ENCODE measurements around the gene TMEM151B.
A peak's percentile ranks its signal among the peaks of the same experiment; 100 is the strongest.
"Not testable (repeated sequence)": the region's sequence is repeated elsewhere in the genome, so short reads cannot be mapped to it uniquely, and the experiment has no call there.

TMEM151B gene

DNA sequence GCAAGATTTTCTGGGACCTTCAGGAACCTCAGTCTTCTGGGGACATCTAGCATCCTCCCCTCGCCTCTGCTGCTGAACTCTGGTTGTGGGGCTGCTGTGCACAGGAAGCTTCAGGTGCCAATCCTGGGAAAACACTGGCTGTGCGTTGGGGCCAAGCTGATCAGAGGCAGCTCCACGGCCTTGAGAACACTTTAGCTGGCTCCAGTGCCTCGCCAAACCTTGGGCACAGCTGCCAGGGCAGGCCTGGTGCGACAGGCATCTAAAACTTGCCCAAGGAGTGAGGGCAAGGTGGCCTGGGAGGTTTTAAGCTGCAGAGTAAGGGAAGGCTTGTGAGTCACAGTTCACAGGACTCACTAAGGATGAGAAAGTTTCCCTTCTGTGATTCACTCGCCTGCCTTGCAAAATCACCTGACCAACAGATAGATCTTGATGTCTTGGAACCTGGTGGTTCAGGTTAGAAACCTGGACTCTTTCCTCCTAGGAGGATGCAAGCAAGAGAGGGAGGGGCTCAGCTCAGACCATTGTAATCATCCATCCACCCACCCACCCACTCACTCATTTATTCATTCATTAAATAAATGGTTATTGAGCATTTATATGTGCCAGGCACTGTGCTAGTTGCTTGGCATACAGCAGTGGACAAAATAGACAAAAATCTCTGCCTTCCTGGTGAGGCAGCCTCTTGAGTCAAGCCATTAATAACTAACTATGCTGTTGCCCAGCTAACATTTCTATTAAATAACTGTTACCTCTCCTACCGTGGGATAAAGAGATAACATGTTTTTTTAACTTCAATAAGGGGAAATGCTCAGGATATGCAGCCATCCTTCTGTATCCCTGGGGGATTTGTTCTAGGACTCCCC, 69.7 kb downstream of the TMEM151B start:
- no peak for DNase-seq (ENCODE audit: low read depth)
- TF ChIP-seq, protein P1, sequence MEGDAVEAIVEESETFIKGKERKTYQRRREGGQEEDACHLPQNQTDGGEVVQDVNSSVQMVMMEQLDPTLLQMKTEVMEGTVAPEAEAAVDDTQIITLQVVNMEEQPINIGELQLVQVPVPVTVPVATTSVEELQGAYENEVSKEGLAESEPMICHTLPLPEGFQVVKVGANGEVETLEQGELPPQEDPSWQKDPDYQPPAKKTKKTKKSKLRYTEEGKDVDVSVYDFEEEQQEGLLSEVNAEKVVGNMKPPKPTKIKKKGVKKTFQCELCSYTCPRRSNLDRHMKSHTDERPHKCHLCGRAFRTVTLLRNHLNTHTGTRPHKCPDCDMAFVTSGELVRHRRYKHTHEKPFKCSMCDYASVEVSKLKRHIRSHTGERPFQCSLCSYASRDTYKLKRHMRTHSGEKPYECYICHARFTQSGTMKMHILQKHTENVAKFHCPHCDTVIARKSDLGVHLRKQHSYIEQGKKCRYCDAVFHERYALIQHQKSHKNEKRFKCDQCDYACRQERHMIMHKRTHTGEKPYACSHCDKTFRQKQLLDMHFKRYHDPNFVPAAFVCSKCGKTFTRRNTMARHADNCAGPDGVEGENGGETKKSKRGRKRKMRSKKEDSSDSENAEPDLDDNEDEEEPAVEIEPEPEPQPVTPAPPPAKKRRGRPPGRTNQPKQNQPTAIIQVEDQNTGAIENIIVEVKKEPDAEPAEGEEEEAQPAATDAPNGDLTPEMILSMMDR (IDR thresholded peaks at IDR 0.05; ENCODE audit: low read depth, low read length) = no peak
- TF ChIP-seq MYC (IDR thresholded peaks at IDR 0.05; ENCODE audit: low read depth, low read length) (no peak), POLR2A (IDR thresholded peaks at IDR 0.05; ENCODE audit: extremely low read depth, insufficient read length) (no peak)
- TF ChIP-seq, protein P2, sequence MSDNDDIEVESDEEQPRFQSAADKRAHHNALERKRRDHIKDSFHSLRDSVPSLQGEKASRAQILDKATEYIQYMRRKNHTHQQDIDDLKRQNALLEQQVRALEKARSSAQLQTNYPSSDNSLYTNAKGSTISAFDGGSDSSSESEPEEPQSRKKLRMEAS (IDR thresholded peaks at IDR 0.05; ENCODE audit: low read depth, low read length) = no peak
- H3K4me3 ChIP-seq (ENCODE audit: low read depth, low read length) = no peak overlapping the region

DNA sequence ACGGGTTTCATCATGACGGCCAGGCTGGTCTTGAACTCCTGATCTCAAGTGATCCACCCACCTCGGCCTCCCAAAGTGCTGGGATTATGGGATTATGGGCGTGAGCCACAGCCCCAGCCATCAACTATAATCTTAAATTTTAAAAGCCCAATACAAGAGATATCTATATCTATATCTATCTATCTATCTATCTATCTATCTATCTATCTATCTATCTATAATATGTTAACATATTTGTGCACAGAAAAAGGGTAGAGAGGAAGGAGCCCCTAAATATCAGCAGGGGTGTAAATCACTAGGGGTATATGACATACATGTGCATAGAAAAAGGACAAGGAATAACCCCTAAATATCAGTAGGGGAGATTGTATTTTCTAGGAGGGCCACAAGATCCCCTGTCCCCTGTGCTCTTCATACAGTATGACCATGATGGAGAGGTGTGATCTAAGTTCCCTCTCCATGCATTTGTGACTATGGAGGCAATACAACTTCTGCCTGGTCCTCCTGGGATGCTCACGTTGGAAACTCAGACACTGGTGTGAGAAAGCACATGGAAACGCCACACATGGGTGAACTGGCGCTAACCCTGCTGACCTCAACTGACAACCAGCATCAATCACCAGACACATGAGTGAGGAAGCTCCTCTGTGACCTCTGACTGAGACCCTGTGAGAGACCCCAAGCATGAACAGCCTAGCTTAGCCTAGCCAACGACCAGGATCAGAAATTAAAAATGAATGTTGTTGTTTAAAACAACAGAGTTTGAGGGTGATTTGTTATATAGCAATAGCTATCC, 71.0 kb downstream of the TMEM151B start:
- no peak for DNase-seq (ENCODE audit: low read depth)
- H3K4me3 ChIP-seq (ENCODE audit: low read depth, low read length) = no peak overlapping the region
- TF ChIP-seq, protein P2 (IDR thresholded peaks at IDR 0.05; ENCODE audit: low read depth, low read length) = no peak
- TF ChIP-seq, protein P1 (IDR thresholded peaks at IDR 0.05; ENCODE audit: low read depth, low read length) = no peak
- TF ChIP-seq MYC (IDR thresholded peaks at IDR 0.05; ENCODE audit: low read depth, low read length) (no peak), POLR2A (IDR thresholded peaks at IDR 0.05; ENCODE audit: extremely low read depth, insufficient read length) (no peak)

DNA sequence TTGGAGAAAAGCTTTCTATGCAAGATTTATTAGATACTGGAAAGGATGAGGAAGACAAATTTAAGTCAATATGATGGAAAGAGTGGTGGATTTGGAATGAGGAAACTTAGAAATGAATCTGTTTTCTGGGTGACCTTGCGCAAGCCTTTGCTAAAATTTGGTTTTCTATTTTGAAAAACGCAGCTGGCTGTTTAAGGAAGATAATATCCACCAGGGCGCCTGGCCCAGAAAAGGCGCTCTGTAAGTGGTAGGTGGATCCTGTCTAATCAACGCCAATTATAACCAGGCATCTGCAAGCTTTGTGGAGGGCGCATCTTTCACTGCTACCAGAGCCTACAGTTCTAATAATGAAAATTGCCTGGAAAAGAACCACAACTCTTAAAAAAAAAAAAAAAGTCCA, 71.8 kb downstream of the TMEM151B start:
- peak; percentile 52 for DNase-seq (ENCODE audit: low read depth)
- TF ChIP-seq, protein P2 (IDR thresholded peaks at IDR 0.05; ENCODE audit: low read depth, low read length) = no peak
- TF ChIP-seq POLR2A (IDR thresholded peaks at IDR 0.05; ENCODE audit: extremely low read depth, insufficient read length) (no peak), MYC (IDR thresholded peaks at IDR 0.05; ENCODE audit: low read depth, low read length) (no peak)
- TF ChIP-seq, protein P1 (IDR thresholded peaks at IDR 0.05; ENCODE audit: low read depth, low read length) = no peak
- no peak overlapping the region for H3K4me3 ChIP-seq (ENCODE audit: low read depth, low read length)

DNA sequence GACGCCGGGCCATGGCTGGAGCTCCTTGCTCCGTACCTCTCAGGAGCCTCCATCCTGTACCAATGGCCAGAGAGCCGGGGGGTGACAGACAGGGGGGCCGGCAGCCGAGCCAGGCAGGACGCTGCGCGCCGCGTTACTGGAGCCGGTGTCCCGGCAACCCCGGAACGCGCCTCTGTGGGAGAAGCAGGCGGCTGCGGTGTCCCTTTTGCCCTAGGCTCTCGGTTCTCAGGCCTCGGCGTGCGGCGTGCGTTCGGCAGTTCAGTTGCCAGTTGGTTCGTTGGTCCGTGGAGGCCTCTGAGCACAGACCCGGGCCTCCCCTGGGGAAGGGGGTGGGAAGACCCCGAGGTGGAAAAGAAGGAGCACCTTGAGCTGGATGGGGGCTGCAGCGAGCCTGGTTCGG, 72.2 kb downstream of the TMEM151B start, which contains the start of gene SPATS1:
TSS of gene SPATS1 (plus strand) at position 162 of the 400 bp plus-strand sequence. CDS start 446 bp downstream, outside the sequence.
- DNase-seq (ENCODE audit: low read depth) = peak; percentile 33
- TF ChIP-seq, protein P1 (IDR thresholded peaks at IDR 0.05; ENCODE audit: low read depth, low read length) = no peak
- TF ChIP-seq POLR2A (IDR thresholded peaks at IDR 0.05; ENCODE audit: extremely low read depth, insufficient read length) = no peak
- TF ChIP-seq, protein P2 (IDR thresholded peaks at IDR 0.05; ENCODE audit: low read depth, low read length) = no peak
- no peak for TF ChIP-seq MYC (IDR thresholded peaks at IDR 0.05; ENCODE audit: low read depth, low read length)
- no peak within 1 kb of the TSS for H3K4me3 ChIP-seq (ENCODE audit: low read depth, low read length)

DNA sequence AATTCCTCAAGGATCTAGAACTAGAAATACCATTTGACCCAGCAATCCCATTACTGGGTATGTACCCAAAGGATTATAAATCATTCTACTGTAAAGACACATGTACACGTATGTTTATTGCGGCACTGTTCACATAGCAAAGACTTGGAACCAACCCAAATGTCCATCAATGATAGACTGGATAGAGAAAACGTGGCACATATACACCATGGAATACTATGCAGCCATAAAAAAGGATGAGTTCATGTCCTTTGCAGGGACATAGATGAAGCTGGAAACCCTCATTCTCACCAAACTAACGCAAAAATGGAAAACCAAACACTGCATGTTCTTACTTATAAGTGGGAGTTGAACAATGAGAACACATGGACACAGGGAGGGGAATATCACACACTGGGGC, 76.6 kb downstream of the TMEM151B start:
- H3K4me3 ChIP-seq (ENCODE audit: low read depth, low read length); DNase-seq (ENCODE audit: low read depth): not testable (repeated sequence)

Measured in NB4 (cell line).